Measurements from ENCODE around the gene GRID1. TPM values are rescaled to one million over a fixed set of nuclear protein-coding genes. Genes with fewer than 3 reads are reported as not detected.

Gene GRID1
- total RNA-seq, 1 experiment from 2014 or later: 0.37 TPM

- no peak for DNase-seq (ENCODE audit: low spot score)
- no peak for ATAC-seq
- Mint-ChIP-seq H3K9me3 (peaks cover 20% of the 10 kb centered on the region), H3K36me3 (no peaks in the 10 kb centered on the region), H3K27ac (no peak overlapping the region), H3K4me1 (peaks cover 5% of the 10 kb centered on the region; the same call in 1 of the 2 replicates), H3K4me3 (no peak overlapping the region), H3K27me3 (ENCODE audit: low read depth) (no peaks in the 10 kb centered on the region; the same call in none of the 2 replicates)
- CTCF ChIA-PET: no interaction called here
- no peak for TF ChIP-seq MXD4 (CRISPR knock-in tag; IDR thresholded peaks at IDR 0.05; ENCODE audit: borderline replicate concordance)
- no peak for TF ChIP-seq ESRRA (CRISPR knock-in tag; IDR thresholded peaks at IDR 0.05; ENCODE audit: borderline replicate concordance)
- TF ChIP-seq AFF4 (CRISPR knock-in tag; IDR thresholded peaks at IDR 0.05; ENCODE audit: borderline replicate concordance): no peak
- no peak for TF ChIP-seq RORB (CRISPR knock-in tag; IDR thresholded peaks at IDR 0.05)
- TF ChIP-seq GRHL2 (CRISPR knock-in tag; IDR thresholded peaks at IDR 0.05; ENCODE audit: insufficient replicate concordance, severe bottlenecking): no peak
- no peak for TF ChIP-seq NFYB (CRISPR knock-in tag; conservative IDR thresholded peaks at IDR 0.05; ENCODE audit: low read depth)
- POLR2A ChIA-PET: no interaction called here
Observed at GRCh38 chr10:86053675-86054074, 312.9 kb downstream of the GRID1 start.

GRCh38 chr10:86051586-86051985 is 315.0 kb downstream of the GRID1 start:
- CTCF ChIA-PET: no interaction called here
- H3K27me3 Mint-ChIP-seq (ENCODE audit: low read depth): no peaks in the 10 kb centered on the region; the same call in 1 of the 2 replicates
- ATAC-seq (no peak), DNase-seq (ENCODE audit: low spot score) (no peak)
- TF ChIP-seq PRRX2 (CRISPR knock-in tag; IDR thresholded peaks at IDR 0.05) (no peak), PREB (CRISPR knock-in tag; IDR thresholded peaks at IDR 0.05; ENCODE audit: borderline replicate concordance) (no peak), TEAD1 (CRISPR knock-in tag; IDR thresholded peaks at IDR 0.05) (no peak), ZNF423 (CRISPR knock-in tag; IDR thresholded peaks at IDR 0.05) (no peak), E2F5 (CRISPR knock-in tag; IDR thresholded peaks at IDR 0.05) (no peak), SP1 (CRISPR knock-in tag; conservative IDR thresholded peaks at IDR 0.05) (no peak), ZNF232 (CRISPR knock-in tag; IDR thresholded peaks at IDR 0.05) (no peak), SMAD4 (CRISPR knock-in tag; IDR thresholded peaks at IDR 0.05) (no peak), ZNF317 (CRISPR knock-in tag; IDR thresholded peaks at IDR 0.05; ENCODE audit: borderline replicate concordance, low read depth) (no peak), MYBL2 (CRISPR knock-in tag; IDR thresholded peaks at IDR 0.05) (no peak), NFATC4 (CRISPR knock-in tag; IDR thresholded peaks at IDR 0.05) (no peak)
- POLR2A ChIA-PET: no interaction called here
- peaks cover 14% of the 10 kb centered on the region for H3K9me3 Mint-ChIP-seq
- peaks cover 5% of the 10 kb centered on the region; the same call in 1 of the 2 replicates for H3K4me1 Mint-ChIP-seq
- no peak overlapping the region for H3K4me3 Mint-ChIP-seq
- no peak overlapping the region for H3K27ac Mint-ChIP-seq
- no peaks in the 10 kb centered on the region for H3K36me3 Mint-ChIP-seq

GRCh38 chr10:86049442-86049841 is 317.2 kb downstream of the GRID1 start:
- H3K9me3 Mint-ChIP-seq: no peaks in the 10 kb centered on the region
- H3K4me3 Mint-ChIP-seq: no peak overlapping the region
- no peaks in the 10 kb centered on the region for H3K36me3 Mint-ChIP-seq
- H3K27me3 Mint-ChIP-seq (ENCODE audit: low read depth): no peaks in the 10 kb centered on the region
- ChIA-PET CTCF (no interaction called here), POLR2A (no interaction called here)
- no peaks in the 10 kb centered on the region; the same call in 1 of the 2 replicates for H3K4me1 Mint-ChIP-seq
- no peak overlapping the region for H3K27ac Mint-ChIP-seq
- ATAC-seq: no peak
- DNase-seq (ENCODE audit: low spot score): no peak
- TF ChIP-seq NFATC4 (CRISPR knock-in tag; IDR thresholded peaks at IDR 0.05): no peak
- no peak for TF ChIP-seq ELF4 (CRISPR knock-in tag; IDR thresholded peaks at IDR 0.05; ENCODE audit: low read depth)
- no peak for TF ChIP-seq ZBTB43 (CRISPR knock-in tag; IDR thresholded peaks at IDR 0.05)
- TF ChIP-seq ZNF425 (CRISPR knock-in tag; conservative IDR thresholded peaks at IDR 0.05): no peak

Measured in WTC11 (cell line).